Pancreas (tissue), 10 donors: Measurements from ENCODE around the gene FCRL2. TPM values are rescaled to one million over a fixed set of nuclear protein-coding genes. Genes with fewer than 3 reads are reported as not detected.

Experiments
- ATAC-seq, 4 donors: fragments of 200-7000 bp; cut with Tn5 transposase; one replicate each; pipeline versions ENCODE4 v1.8.0 to v1.9.1; 2020; ENCODE audit warnings: mild to moderate bottlenecking in 4 of 4, moderate library complexity in 4 of 4
- DNase-seq, 6 donors: peaks; one replicate each; pipeline ENCODE4 v3.0.0-alpha.2; 2020
- FAIRE-seq: peaks from 2 replicates; lab custom pipeline; 2012; peaks lifted over from hg19 to GRCh38; lab: Jason Lieb, UNC
- H3K27ac ChIP-seq, 4 donors: fragments of 200-600 bp; sonication (generic); 1 replicate in 3 of 4; 2 replicates in 1 of 4; pipeline versions ENCODE4 v1.5.0 to v1.8.0; 2020
- H3K27me3 ChIP-seq, 4 donors: fragments of 200-600 bp; one replicate each; pipeline ENCODE4 v1.8.0; 2021
- H3K36me3 ChIP-seq, 3 donors: fragments of 200-600 bp; sonication (generic) in 1 of 3; one replicate each; pipeline versions ENCODE4 v1.5.0 to v1.8.0; 2020 to 2021
- H3K4me1 ChIP-seq, 3 donors: fragments of 200-600 bp; one replicate each; pipeline ENCODE4 v1.8.0; 2021
- H3K4me3 ChIP-seq, 4 donors: fragments of 200-600 bp; sonication (generic) in 2 of 4; one replicate each; pipeline versions ENCODE4 v1.5.0 to v1.8.0; 2020 to 2021
- H3K9me3 ChIP-seq, 4 donors: fragments of 200-600 bp; one replicate each; pipeline ENCODE4 v1.8.0; 2021
- CTCF ChIP-seq, 4 donors: fragments of 200-600 bp; sonication (generic) in 3 of 4; IDR thresholded peaks; one replicate each; pipeline versions ENCODE4 v1.5.0 to v1.8.0; 2021; ENCODE audit warnings: antibody characterized with exemption in 4 of 4
- WGBS, 2 donors: extraction: QIAGEN DNeasy Blood & Tissue Kit; methylation state at CpG; one replicate each; pipeline ENCODE4 v1.1.7; 2013; 5-methylcytosine and 5-hydroxymethylcytosine counted together
- intact Hi-C, 3 donors: fragments of 100-400 bp; cut with DNase I; formaldehyde crosslinking; loops; one replicate each; pipeline versions ENCODE4 v1.11.1 to v1.14.2; 2022
- polyA plus RNA-seq, 2 donors: library from polyadenylated mRNA; stranded (reverse); fragments of 200-250 nt; gene quantifications; one replicate each; pipeline ENCODE4 v1.2.3, GENCODE V29; 2013
- total RNA-seq, 6 donors: library from RNA; stranded (reverse); fragmentation: NEBNext Ultra II Directional in 4 of 6; extraction: Animal tissue kit (Norgen Biotek cat#: 25700) in 4 of 6; gene quantifications; one replicate each; pipeline versions ENCODE4 v1.2.1 to v1.2.4, GENCODE V29; 2021 to 2023
- donor health status: healthy with polysubstance abuse.
- donor health status: DM: no; HTN: no; CAD: no; lungs with moderate emphysema.
- donor health status: DM: no; HTN: no; CAD: no.
- donor health status: control.
- donor health status: control.
- donor health status: Bipolar disorder and iron deficiency.
- donor health status: DM: yes; HTN: yes; CAD: no.
- donor health status: DM: no; HTN: no; CAD: no.
- donor health status: DM: no; HTN: no; CAD: no.
- donor health status: DM: yes; HTN: yes; CAD: no.

Gene FCRL2
- total and polyA plus RNA-seq, 8 donors: 0.07 TPM; not detected in 7

- no peak for ATAC-seq
- Histone ChIP-seq H3K4me1 (no peaks in the 10 kb centered on the region), H3K27me3 (no peaks in the 10 kb centered on the region), H3K36me3 (no peaks in the 10 kb centered on the region), H3K4me3 (no peak overlapping the region), H3K27ac (no peak overlapping the region), H3K9me3 (no peaks in the 10 kb centered on the region)
- intact Hi-C loops: no loop called here
- no peak for DNase-seq
- WGBS, 2 donors: 46 to 68% methylated on average over 3 of the region's 3 CpGs
- FAIRE-seq: no peak
- no peak for TF ChIP-seq CTCF (IDR thresholded peaks at IDR 0.05)
Measured at GRCh38 chr1:157784801-157785200, 7.9 kb upstream of the FCRL2 start.

- Histone ChIP-seq H3K4me3 (no peak overlapping the region), H3K36me3 (no peaks in the 10 kb centered on the region), H3K9me3 (no peaks in the 10 kb centered on the region), H3K27ac (no peak overlapping the region), H3K27me3 (no peaks in the 10 kb centered on the region), H3K4me1 (no peaks in the 10 kb centered on the region)
- ATAC-seq (no peak), FAIRE-seq (no peak), DNase-seq (no peak)
- intact Hi-C loops: no loop called here
- WGBS, 2 donors: 90 to 93% methylated on average over 1 of the region's 1 CpG
- TF ChIP-seq CTCF (IDR thresholded peaks at IDR 0.05): no peak
Measured at GRCh38 chr1:157782931-157783330, 6.0 kb upstream of the FCRL2 start.

GRCh38 chr1:157781048-157781447 lies 4.1 kb upstream of the FCRL2 start:
- intact Hi-C loops: no loop called here
- H3K36me3 ChIP-seq: no peaks in the 10 kb centered on the region
- WGBS, 2 donors: 36 to 42% methylated on average over 2 of the region's 2 CpGs
- ATAC-seq (no peak), DNase-seq (no peak), FAIRE-seq (no peak)
- H3K4me3 ChIP-seq: no peak overlapping the region
- no peaks in the 10 kb centered on the region for H3K9me3 ChIP-seq
- TF ChIP-seq CTCF (IDR thresholded peaks at IDR 0.05): no peak
- H3K27ac ChIP-seq: no peak overlapping the region
- H3K4me1 ChIP-seq: no peaks in the 10 kb centered on the region
- no peaks in the 10 kb centered on the region for H3K27me3 ChIP-seq

GRCh38 chr1:157775101-157775870 lies 1.6 kb downstream of the FCRL2 start:
- Histone ChIP-seq H3K36me3 (no peaks in the 10 kb centered on the region), H3K27me3 (no peaks in the 10 kb centered on the region), H3K9me3 (no peaks in the 10 kb centered on the region), H3K27ac (no peak overlapping the region), H3K4me3 (no peak overlapping the region), H3K4me1 (no peaks in the 10 kb centered on the region)
- 44 to 47% methylated on average over 4 of the region's 4 CpGs for WGBS, 2 donors
- FAIRE-seq (no peak), ATAC-seq (no peak), DNase-seq (no peak)
- TF ChIP-seq CTCF (IDR thresholded peaks at IDR 0.05): no peak
- intact Hi-C loops: no loop called here

- ATAC-seq (no peak), DNase-seq (no peak), FAIRE-seq (no peak)
- intact Hi-C loops: no loop called here
- Histone ChIP-seq H3K27me3 (no peaks in the 10 kb centered on the region), H3K4me1 (no peaks in the 10 kb centered on the region), H3K4me3 (no peak overlapping the region), H3K27ac (no peak overlapping the region), H3K36me3 (no peaks in the 10 kb centered on the region), H3K9me3 (no peaks in the 10 kb centered on the region)
- 23 to 36% methylated on average over 2 of the region's 2 CpGs for WGBS, 2 donors
- TF ChIP-seq CTCF (IDR thresholded peaks at IDR 0.05): no peak
Measured at GRCh38 chr1:157774412-157774811, 2.5 kb downstream of the FCRL2 start.
